ENCODE measurements around the gene CLIC6.
"Not testable (repeated sequence)": the region's sequence is repeated elsewhere in the genome, so short reads cannot be mapped to it uniquely, and the experiment has no call there.

Gene CLIC6

DNA sequence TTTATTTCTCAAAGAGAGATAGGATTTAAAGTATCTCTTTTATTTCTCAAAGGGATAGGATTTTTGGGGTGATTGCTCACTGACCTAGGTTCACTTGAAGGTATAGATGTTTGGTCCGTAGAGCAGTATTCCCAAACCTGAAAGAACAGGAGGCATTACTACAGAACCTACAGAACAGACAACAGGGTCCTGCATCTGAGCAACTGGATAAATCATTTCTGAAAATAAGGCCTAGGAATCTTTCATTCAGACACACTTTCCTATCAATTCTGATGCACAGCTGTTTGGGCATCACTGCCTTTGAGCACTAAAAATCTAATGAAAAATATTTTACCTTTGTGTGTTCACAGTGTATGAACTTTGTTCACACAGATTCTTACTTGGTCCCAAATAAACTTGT lies 17.2 kb upstream of the CLIC6 start:
- DNase-seq (ENCODE audit: low read depth in 2 of 2): no peak

- DNase-seq (ENCODE audit: low read depth in 2 of 2): no peak
These were observed 15.3 kb upstream of the CLIC6 start for GRCh38 chr21:34653522-34653921.

DNA sequence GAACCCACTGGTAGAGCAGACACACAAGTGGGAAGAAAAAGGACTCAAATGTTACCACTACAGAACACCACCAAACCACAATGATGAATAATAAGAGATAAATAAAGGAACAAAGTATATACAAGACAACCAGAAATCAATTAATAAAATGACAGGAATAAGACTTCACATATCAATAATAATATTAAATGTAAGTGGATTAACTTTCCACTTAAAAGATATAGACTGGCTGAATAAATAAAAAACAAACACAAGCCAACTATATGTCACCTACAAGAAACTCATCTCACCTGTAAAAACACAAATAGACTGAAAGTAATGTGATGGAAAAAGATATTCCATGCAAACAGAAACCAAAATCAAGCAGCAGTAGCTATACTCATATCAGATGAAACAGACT lies 6.9 kb upstream of the CLIC6 start:
- DNase-seq (ENCODE audit: low read depth in 2 of 2): no peak

- no peak for DNase-seq (ENCODE audit: low read depth in 2 of 2)
These were observed 1.0 kb upstream of the CLIC6 start for GRCh38 chr21:34667761-34668160.

- no peak for DNase-seq (ENCODE audit: low read depth in 2 of 2)
These were observed 520 bp downstream of the CLIC6 start for GRCh38 chr21:34669149-34669879.

DNA sequence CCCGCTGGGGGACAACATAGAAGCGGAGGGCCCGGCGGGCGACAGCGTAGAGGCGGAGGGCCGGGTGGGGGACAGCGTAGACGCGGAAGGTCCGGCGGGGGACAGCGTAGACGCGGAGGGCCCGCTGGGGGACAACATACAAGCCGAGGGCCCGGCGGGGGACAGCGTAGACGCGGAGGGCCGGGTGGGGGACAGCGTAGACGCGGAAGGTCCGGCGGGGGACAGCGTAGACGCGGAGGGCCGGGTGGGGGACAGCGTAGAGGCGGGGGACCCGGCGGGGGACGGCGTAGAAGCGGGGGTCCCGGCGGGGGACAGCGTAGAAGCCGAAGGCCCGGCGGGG lies 1.1 kb downstream of the CLIC6 start:
- DNase-seq (ENCODE audit: low read depth in 2 of 2): not testable (repeated sequence)

- DNase-seq (ENCODE audit: low read depth in 2 of 2): no peak
These were observed 1.6 kb downstream of the CLIC6 start for GRCh38 chr21:34670220-34670961.

DNA sequence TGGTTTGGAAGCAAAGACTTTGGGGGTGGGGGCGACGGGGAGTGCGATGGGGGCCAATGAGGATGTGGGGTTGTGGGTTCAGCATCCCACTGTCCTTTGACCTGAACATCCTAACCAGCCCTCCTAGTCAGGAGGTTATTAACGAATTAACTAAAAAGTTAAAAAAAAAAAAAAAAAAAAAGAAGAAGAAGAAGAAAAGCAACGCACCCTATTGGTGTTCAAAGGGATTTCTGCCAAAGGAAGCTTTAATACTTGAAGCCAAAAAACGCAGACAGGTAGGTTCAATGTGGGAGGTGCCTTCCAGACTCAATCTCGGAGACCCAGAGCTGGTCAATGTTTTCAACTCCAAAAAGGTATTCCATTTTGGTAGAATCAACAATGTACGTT lies 2.2 kb downstream of the CLIC6 start:
- DNase-seq (ENCODE audit: low read depth in 2 of 2): no peak

GRCh38 chr21:34671462-34671861 lies 2.7 kb downstream of the CLIC6 start:
- no peak for DNase-seq (ENCODE audit: low read depth in 2 of 2)

- DNase-seq (ENCODE audit: low read depth in 2 of 2): no peak
These were observed 3.1 kb downstream of the CLIC6 start for GRCh38 chr21:34671891-34672290.

DNA sequence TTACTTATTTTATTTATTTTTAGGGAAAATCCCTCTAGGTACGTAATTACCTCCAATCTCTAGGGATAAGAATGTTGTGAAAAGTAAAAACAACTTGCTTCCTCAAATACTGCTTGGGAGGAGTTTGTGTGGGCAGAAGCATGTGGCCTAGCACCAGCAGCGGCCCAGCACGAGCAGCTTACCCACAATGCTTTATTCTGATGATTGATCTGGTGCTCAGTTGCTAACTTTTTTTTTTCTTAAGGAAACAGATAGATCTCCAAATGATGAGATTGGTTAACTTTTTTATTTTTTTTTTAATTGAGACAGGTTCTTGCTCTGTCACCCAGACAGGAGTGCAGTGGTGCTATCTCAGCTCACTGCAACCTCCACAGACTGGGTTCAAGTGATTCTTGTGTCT lies 4.2 kb downstream of the CLIC6 start:
- no peak for DNase-seq (ENCODE audit: low read depth in 2 of 2)

GRCh38 chr21:34674468-34674867 lies 5.7 kb downstream of the CLIC6 start:
- DNase-seq (ENCODE audit: low read depth in 2 of 2): no peak

GRCh38 chr21:34675871-34676270 lies 7.1 kb downstream of the CLIC6 start:
- DNase-seq (ENCODE audit: low read depth in 2 of 2): no peak

DNA sequence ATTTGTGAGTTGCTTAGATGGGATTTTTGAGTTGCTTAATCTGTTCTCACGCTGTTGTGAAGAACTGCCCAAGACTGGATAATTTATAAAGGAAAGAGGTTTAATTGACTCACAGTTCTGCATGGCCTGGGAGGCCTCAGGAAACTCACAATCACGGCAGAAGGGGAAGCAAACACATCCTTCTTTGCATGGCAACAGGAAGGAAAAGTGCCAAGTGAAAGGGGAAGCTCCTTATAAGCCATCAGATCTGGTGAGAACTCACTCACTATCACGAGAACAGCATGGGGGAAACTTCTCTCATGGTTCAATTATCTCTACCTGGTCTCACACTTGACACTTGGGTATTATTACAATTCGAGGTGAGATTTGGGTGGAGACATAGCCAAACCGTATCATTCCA lies 10.3 kb downstream of the CLIC6 start:
- DNase-seq (ENCODE audit: low read depth in 2 of 2): no peak

DNA sequence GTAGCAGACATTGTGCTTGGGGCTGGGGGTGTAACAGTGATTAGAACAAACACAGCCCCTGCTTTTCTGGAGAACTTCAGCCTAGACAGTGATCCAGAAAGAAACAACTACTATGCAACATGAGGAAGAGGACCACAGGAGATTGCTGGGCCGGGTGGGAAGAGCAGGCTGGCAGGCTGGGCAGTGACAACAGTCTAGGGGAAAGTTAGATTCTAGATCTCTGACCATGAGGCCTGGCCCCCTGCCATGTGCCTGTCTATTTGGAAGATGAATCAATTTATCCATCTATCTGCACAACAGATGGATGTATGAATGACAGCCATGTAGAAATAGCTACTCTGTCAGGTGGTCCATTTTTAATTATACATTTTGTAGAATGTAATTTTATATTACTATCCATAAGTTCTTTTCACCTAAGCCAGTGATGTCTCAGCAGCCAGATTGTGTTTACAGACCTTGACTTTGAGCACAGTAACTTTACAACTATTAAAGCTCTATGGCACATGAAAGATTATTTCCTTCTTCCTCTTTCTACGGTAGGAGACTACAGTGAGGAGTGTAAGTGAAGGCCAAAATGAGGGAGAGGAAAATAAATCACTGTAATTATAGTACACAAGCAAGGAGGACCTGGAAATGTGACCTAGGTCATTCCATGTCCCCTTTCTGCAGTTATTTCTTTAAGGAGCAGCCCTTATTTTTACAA lies 15.5 kb downstream of the CLIC6 start:
- DNase-seq (ENCODE audit: low read depth in 2 of 2): no peak

DNA sequence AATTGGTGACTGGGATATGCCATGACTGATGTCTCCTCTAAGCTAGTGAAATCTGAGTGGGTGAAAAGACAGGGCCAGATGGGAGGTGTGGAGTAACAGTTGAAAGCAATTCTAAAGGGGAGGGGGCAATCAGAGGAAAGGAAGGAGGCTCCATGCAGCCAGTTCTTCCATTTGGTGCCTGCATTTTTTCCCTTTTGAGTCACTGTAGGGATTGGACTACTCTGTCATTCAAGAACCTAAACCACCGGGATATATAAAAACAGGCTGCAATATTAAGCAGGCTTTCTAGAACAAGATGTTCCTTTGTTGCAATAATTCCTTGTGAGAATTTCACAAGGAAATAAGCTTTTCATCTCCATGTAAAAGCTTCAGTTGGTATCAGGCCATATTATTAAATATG lies 18.3 kb downstream of the CLIC6 start:
- no peak for DNase-seq (ENCODE audit: low read depth in 2 of 2)

DNA sequence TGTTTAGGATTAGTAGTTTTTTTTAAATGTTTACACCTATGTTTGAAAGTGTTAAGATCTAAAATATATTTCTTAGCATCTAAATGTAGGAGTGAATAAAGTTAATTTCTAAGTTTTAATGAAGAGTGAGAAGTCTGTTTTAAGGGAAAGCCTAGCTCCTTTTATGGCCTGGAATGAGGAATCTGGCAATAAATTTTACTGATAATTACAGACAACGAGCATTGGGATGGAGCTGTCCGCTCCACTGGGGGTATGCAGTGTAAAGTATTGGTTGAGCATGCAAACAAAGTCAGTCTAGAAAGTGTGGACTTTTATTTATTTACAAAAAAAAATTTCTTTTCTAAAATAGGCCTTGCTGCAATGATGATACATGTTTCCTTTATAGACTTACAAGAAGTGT lies 19.0 kb downstream of the CLIC6 start:
- no peak for DNase-seq (ENCODE audit: low read depth in 2 of 2)

DNA sequence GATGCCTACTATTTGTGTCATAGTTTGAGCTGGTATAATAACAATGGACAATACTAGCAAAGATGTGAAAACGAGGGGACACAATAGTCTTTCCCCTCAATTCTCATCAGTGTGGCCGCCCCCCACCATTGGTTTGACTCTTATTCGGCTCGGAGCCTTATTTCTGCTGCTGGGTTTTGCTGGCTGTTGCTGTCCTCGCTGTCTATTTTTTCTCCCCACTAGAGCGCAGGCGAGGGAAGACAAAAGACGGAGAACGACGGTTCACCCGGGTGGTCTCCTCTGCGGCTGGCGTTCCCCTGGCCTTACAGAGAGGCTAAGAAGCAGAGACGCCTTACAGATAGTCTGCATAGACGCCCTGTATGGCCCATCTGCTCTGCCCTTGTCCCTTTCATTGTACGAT lies 19.4 kb downstream of the CLIC6 start:
- DNase-seq (ENCODE audit: low read depth in 2 of 2): no peak

GRCh38 chr21:34688715-34689114 lies 19.9 kb downstream of the CLIC6 start:
- no peak for DNase-seq (ENCODE audit: low read depth in 2 of 2)

DNA sequence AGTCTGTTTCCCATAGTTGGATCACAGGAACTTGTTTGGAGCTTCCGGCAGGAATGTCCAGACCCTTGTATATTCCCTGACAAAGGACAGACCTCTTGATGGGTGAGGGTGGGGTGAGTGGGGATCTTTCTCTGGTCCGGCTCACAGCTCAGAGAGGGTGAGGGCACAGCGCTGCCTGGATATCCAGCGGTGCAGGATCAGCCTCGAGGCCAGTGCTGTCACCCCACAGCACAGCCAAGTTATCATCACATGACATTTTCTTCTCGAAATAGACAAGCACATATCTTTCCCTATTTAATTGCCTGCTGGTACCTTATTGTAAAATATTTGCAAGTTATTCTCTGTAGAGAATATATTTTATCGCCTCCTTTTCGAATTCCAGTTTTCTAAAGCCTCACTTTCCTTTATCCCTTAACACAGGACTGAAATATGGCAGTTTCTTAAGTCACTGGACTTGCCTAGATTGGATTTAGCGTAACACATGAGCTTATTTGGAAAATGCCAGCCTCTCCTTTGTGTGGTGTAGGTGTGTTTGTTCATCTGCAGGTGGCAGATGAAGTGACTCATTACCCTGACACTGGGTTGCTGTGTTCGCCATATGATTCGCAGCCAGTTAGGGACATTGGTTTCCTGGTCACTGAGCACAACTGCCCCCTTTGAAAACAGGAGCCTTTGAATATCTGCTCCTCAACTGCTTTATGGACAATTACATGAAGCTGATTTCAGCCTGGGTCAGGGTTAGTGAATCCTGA lies 21.4 kb downstream of the CLIC6 start:
- no peak for DNase-seq (ENCODE audit: low read depth in 2 of 2)

DNA sequence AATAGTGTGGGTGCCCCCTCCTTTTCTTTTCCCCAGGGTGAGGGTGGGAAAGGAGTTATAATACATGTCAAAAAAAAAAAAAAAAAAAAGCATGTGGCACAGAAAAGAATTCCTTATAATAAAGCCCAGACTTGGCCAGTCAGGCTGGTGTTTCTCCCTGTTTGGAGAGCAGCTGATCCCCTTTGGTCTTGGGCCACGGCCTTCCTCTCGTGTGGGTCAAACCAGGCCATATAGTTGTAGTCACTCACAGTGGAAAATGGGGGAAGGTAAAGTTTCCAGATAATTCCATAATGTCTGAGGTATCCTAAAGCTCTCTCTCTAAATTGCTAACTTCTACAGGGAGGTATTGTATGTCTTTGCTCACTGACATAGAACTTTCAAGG lies 22.0 kb downstream of the CLIC6 start:
- no peak for DNase-seq (ENCODE audit: low read depth in 2 of 2)

DNA sequence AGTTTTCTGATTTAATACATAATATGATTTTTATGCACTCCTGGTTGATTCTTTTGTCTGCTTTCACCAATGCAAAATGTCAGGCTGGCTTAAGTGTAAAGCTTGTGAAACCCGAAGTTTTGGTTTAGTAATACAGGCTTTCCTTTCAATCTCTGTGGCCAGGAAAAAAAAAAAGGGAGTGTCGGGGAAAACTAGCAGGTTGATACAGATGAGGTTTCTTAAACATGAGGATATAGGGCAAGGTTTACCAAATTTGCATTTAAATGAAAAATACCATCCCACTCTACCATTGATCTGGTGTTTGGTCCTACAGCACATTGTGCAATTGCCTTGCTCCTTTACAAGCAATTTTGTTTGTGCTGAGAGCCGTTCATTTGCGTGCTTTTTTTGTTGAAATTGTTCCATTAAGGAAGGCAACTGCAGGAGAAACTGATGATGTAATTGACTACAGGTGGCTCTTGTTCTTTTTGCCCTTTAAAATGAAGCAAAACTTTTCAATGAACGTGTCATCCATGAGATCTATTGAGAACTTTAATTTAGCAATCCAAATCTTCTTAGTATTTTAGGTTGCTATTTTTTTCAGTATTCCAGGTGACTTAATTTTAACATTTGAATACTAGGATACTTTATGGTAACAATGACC lies 22.7 kb downstream of the CLIC6 start:
- no peak for DNase-seq (ENCODE audit: low read depth in 2 of 2)

Measured in stimulated activated CD4-positive, alpha-beta T cell treated with anti-CD3 and anti-CD28 coated beads, Interleukin-15, amount 100 ng/mL, for 48 hours (primary cell).